Measurements from ENCODE around the gene RDH11.

GRCh38 chr14:67694791-67695393 lies 672 bp downstream of the RDH11 start:
- TF ChIP-seq CTCF (IDR thresholded peaks at IDR 0.05), result no peak
- no peak for TF ChIP-seq POLR2A (IDR thresholded peaks at IDR 0.05)
- no peak for TF ChIP-seq POLR2AphosphoS5 (IDR thresholded peaks at IDR 0.05)
- TF ChIP-seq EP300 (IDR thresholded peaks at IDR 0.05), result no peak

All from suprapubic skin (tissue), 4 donors.